ENCODE results near the gene HECTD3. TPM values are rescaled to one million over a fixed set of nuclear protein-coding genes. Genes with fewer than 3 reads are reported as not detected.
A peak's percentile ranks its signal among the peaks of the same experiment; 100 is the strongest.

Gene HECTD3
- total RNA-seq = 10 to 100 TPM; 31.5 to 32.6 TPM

- CTCF ChIA-PET = interaction anchor here (0.6 to 13.4 kb wide), 25 partner anchors 17 to 481 kb away, joined by 3 to 341 read pairs (median 6); partner anchors contain the start of genes EIF2B3, MUTYH, PLK3 and RPS8
- H3K36me3 Mint-ChIP-seq = peaks cover 14% of the 10 kb centered on the region
- H3K4me1 Mint-ChIP-seq = peaks cover 35% of the 10 kb centered on the region
- DNase-seq (peak; percentile 82), ATAC-seq (peak; percentile 73)
- H3K27me3 Mint-ChIP-seq = no peaks in the 10 kb centered on the region
- peak within 1 kb of the TSS; percentile 75 for H3K4me3 Mint-ChIP-seq
- peak within 1 kb of the TSS; percentile 93 for H3K27ac Mint-ChIP-seq
- no peaks in the 10 kb centered on the region for H3K9me3 Mint-ChIP-seq (ENCODE audit: low read depth)
Measured at GRCh38 chr1:45010855-45011811, at the start of gene HECTD3. HECTD3 (minus strand) TSS chr1:45011324; CDS start chr1:45011257, 67 bp downstream.

- no peaks in the 10 kb centered on the region for H3K9me3 Mint-ChIP-seq (ENCODE audit: low read depth)
- H3K27ac Mint-ChIP-seq = no peak overlapping the region
- H3K36me3 Mint-ChIP-seq = no peaks in the 10 kb centered on the region
- no peaks in the 10 kb centered on the region for H3K27me3 Mint-ChIP-seq
- ATAC-seq (no peak), DNase-seq (no peak)
- no peak overlapping the region for H3K4me3 Mint-ChIP-seq
- H3K4me1 Mint-ChIP-seq = peaks cover 5% of the 10 kb centered on the region
- CTCF ChIA-PET = no interaction called here
Measured at GRCh38 chr1:45059829-45060228, 48.7 kb upstream of the HECTD3 start.

GRCh38 chr1:45057542-45057941, 46.4 kb upstream of the HECTD3 start:
- no peak for ATAC-seq
- no peaks in the 10 kb centered on the region for H3K36me3 Mint-ChIP-seq
- H3K4me1 Mint-ChIP-seq = no peaks in the 10 kb centered on the region
- no peaks in the 10 kb centered on the region for H3K27me3 Mint-ChIP-seq
- CTCF ChIA-PET = no interaction called here
- no peak overlapping the region for H3K27ac Mint-ChIP-seq
- no peaks in the 10 kb centered on the region for H3K9me3 Mint-ChIP-seq (ENCODE audit: low read depth)
- no peak for DNase-seq
- no peak overlapping the region for H3K4me3 Mint-ChIP-seq

- H3K36me3 Mint-ChIP-seq = no peaks in the 10 kb centered on the region
- no peaks in the 10 kb centered on the region for H3K9me3 Mint-ChIP-seq (ENCODE audit: low read depth)
- peak; percentile 72 for ATAC-seq
- H3K27me3 Mint-ChIP-seq = no peaks in the 10 kb centered on the region
- CTCF ChIA-PET = interaction anchor here (0.8 to 2.3 kb wide), 4 partner anchors 9 to 39 kb away, joined by 3 to 4 read pairs (median 3); partner anchors contain the start of gene UROD
- H3K27ac Mint-ChIP-seq = peak overlapping the region; percentile 61
- peak overlapping the region; percentile 64 for H3K4me3 Mint-ChIP-seq
- H3K4me1 Mint-ChIP-seq = peaks cover 14% of the 10 kb centered on the region
- DNase-seq = no peak
Measured at GRCh38 chr1:45051005-45051772, 40.1 kb upstream of the HECTD3 start.

- no peak for ATAC-seq
- CTCF ChIA-PET = no interaction called here
- no peaks in the 10 kb centered on the region for H3K27me3 Mint-ChIP-seq
Measured at GRCh38 chr1:45047032-45047431, 35.9 kb upstream of the HECTD3 start.

GRCh38 chr1:45044916-45045315, 33.8 kb upstream of the HECTD3 start:
- DNase-seq = no peak
- no peak for ATAC-seq
- Mint-ChIP-seq H3K9me3 (ENCODE audit: low read depth) (no peaks in the 10 kb centered on the region), H3K4me1 (no peaks in the 10 kb centered on the region), H3K36me3 (no peaks in the 10 kb centered on the region), H3K27ac (no peak overlapping the region), H3K4me3 (no peak overlapping the region), H3K27me3 (no peaks in the 10 kb centered on the region)
- CTCF ChIA-PET = no interaction called here

More at GRCh38 chr1:45047032-45047431, 35.9 kb upstream of the HECTD3 start:
- no peaks in the 10 kb centered on the region for H3K36me3 Mint-ChIP-seq
- no peak overlapping the region for H3K27ac Mint-ChIP-seq
- no peak overlapping the region for H3K4me3 Mint-ChIP-seq
- no peaks in the 10 kb centered on the region for H3K9me3 Mint-ChIP-seq (ENCODE audit: low read depth)
- H3K4me1 Mint-ChIP-seq = peaks cover 14% of the 10 kb centered on the region
- no peak for DNase-seq

- no peak for ATAC-seq
- no peak for DNase-seq
- Mint-ChIP-seq H3K27me3 (no peaks in the 10 kb centered on the region), H3K36me3 (no peaks in the 10 kb centered on the region), H3K9me3 (ENCODE audit: low read depth) (no peaks in the 10 kb centered on the region), H3K4me3 (no peak overlapping the region), H3K4me1 (no peaks in the 10 kb centered on the region), H3K27ac (no peak overlapping the region)
- CTCF ChIA-PET = interaction anchor here (1.2 kb wide), 1 partner anchor 257 kb away, joined by 3 read pairs; no protein-coding TSS in a partner anchor
Measured at GRCh38 chr1:45043094-45043493, 32.0 kb upstream of the HECTD3 start.

- Mint-ChIP-seq H3K4me3 (no peak overlapping the region), H3K27ac (no peak overlapping the region), H3K36me3 (no peaks in the 10 kb centered on the region), H3K27me3 (no peaks in the 10 kb centered on the region), H3K9me3 (ENCODE audit: low read depth) (no peaks in the 10 kb centered on the region), H3K4me1 (peaks cover 6% of the 10 kb centered on the region)
- DNase-seq = no peak
- ATAC-seq = no peak
- CTCF ChIA-PET = interaction anchor here (1.4 kb wide), 1 partner anchor 453 kb away, joined by 3 read pairs; no protein-coding TSS in a partner anchor
Measured at GRCh38 chr1:45040297-45040696, 29.2 kb upstream of the HECTD3 start.

GRCh38 chr1:45038661-45039364, 27.7 kb upstream of the HECTD3 start:
- Mint-ChIP-seq H3K4me3 (no peak overlapping the region), H3K4me1 (peaks cover 6% of the 10 kb centered on the region), H3K9me3 (ENCODE audit: low read depth) (no peaks in the 10 kb centered on the region), H3K27me3 (no peaks in the 10 kb centered on the region), H3K27ac (no peak overlapping the region), H3K36me3 (no peaks in the 10 kb centered on the region)
- ATAC-seq = no peak
- no peak for DNase-seq
- CTCF ChIA-PET = interaction anchor here (1.4 kb wide), 1 partner anchor 454 kb away, joined by 3 read pairs; no protein-coding TSS in a partner anchor

- Mint-ChIP-seq H3K36me3 (no peaks in the 10 kb centered on the region), H3K4me3 (no peak overlapping the region), H3K27me3 (no peaks in the 10 kb centered on the region), H3K27ac (no peak overlapping the region), H3K4me1 (peaks cover 10% of the 10 kb centered on the region), H3K9me3 (ENCODE audit: low read depth) (no peaks in the 10 kb centered on the region)
- CTCF ChIA-PET = no interaction called here
- DNase-seq (no peak), ATAC-seq (no peak)
Measured at GRCh38 chr1:45038240-45038639, 27.1 kb upstream of the HECTD3 start.

- Mint-ChIP-seq H3K27ac (no peak overlapping the region), H3K4me1 (peaks cover 13% of the 10 kb centered on the region), H3K36me3 (no peaks in the 10 kb centered on the region), H3K9me3 (ENCODE audit: low read depth) (no peaks in the 10 kb centered on the region), H3K27me3 (no peaks in the 10 kb centered on the region), H3K4me3 (no peak overlapping the region)
- ATAC-seq (peak; percentile 63), DNase-seq (no peak)
- CTCF ChIA-PET = no interaction called here
Measured at GRCh38 chr1:45037456-45037855, 26.3 kb upstream of the HECTD3 start.

GRCh38 chr1:45035631-45036301, 24.6 kb upstream of the HECTD3 start:
- no peak overlapping the region for H3K27ac Mint-ChIP-seq
- CTCF ChIA-PET = interaction anchor here (4.9 kb wide), 1 partner anchor 18 kb away, joined by 21 read pairs; no protein-coding TSS in a partner anchor
- peaks cover 13% of the 10 kb centered on the region for H3K4me1 Mint-ChIP-seq
- no peak overlapping the region for H3K4me3 Mint-ChIP-seq
- no peaks in the 10 kb centered on the region for H3K9me3 Mint-ChIP-seq (ENCODE audit: low read depth)
- no peak for ATAC-seq
- H3K36me3 Mint-ChIP-seq = no peaks in the 10 kb centered on the region
- H3K27me3 Mint-ChIP-seq = no peaks in the 10 kb centered on the region
- DNase-seq = no peak
